H9 (cell line): ENCODE data around the gene CAMTA1. TPM values are rescaled to one million over a fixed set of nuclear protein-coding genes. Genes with fewer than 3 reads are reported as not detected.
A peak's percentile ranks its signal among the peaks of the same experiment; 100 is the strongest.

ENCODE experiments used
- DNase-seq: peaks from one replicate; pipeline ENCODE4 v3.0.0-alpha.2; 2017
- H2AFZ ChIP-seq: one replicate; pipeline ENCODE4 v1.6.1; 2013; ENCODE audit warnings: mild to moderate bottlenecking, low read length, control low read depth, moderate library complexity
- H2AK5ac ChIP-seq: 2 replicates; pipeline ENCODE4 v1.6.1; 2013; ENCODE audit warnings: low read length, control low read depth, mixed read lengths; ENCODE audit not compliant: insufficient read length
- H2BK120ac ChIP-seq: one replicate; pipeline ENCODE4 v1.6.1; 2013; ENCODE audit warnings: low read depth, mild to moderate bottlenecking, low read length, control low read depth, inconsistent platforms; ENCODE audit not compliant: poor library complexity, severe bottlenecking
- H2BK12ac ChIP-seq: 2 replicates; pipeline ENCODE4 v1.6.1; 2013; ENCODE audit warnings: low read length, control low read depth, mixed read lengths, low read depth; ENCODE audit not compliant: insufficient read length
- H2BK15ac ChIP-seq: 2 replicates; pipeline ENCODE4 v1.6.1; 2013; ENCODE audit warnings: low read depth, low read length, control low read depth
- H2BK20ac ChIP-seq: one replicate; pipeline ENCODE4 v1.6.1; 2013; ENCODE audit warnings: low read depth, mild to moderate bottlenecking, low read length, control low read depth, inconsistent platforms; ENCODE audit not compliant: poor library complexity, severe bottlenecking
- H2BK5ac ChIP-seq: 2 replicates; pipeline ENCODE4 v1.6.1; 2013; ENCODE audit warnings: low read length, control low read depth, mixed read lengths; ENCODE audit not compliant: insufficient read length
- H3K14ac ChIP-seq: 2 replicates; pipeline ENCODE4 v1.6.1; 2013; ENCODE audit warnings: low read length, control low read depth; ENCODE audit not compliant: insufficient read depth
- H3K18ac ChIP-seq: 2 replicates; pipeline ENCODE4 v1.6.1; 2013; ENCODE audit warnings: low read depth, mild to moderate bottlenecking, mixed read lengths, low read length, control low read depth; ENCODE audit not compliant: insufficient read length
- H3K23ac ChIP-seq: 2 replicates; pipeline ENCODE4 v1.6.1; 2013; ENCODE audit warnings: low read length, control low read depth, mixed read lengths, low read depth; ENCODE audit not compliant: insufficient read length
- H3K23me2 ChIP-seq: 2 replicates; pipeline ENCODE4 v1.6.1; 2013; ENCODE audit warnings: low read depth, mild to moderate bottlenecking, mixed read lengths, low read length, control low read depth; ENCODE audit not compliant: insufficient read length, poor library complexity, severe bottlenecking
- H3K27ac ChIP-seq: 2 replicates; pipeline ENCODE4 v1.5.1; 2013; ENCODE audit warnings: low read length, control low read depth, mixed read lengths, low read depth; ENCODE audit not compliant: insufficient read length
- H3K27me3 ChIP-seq: 2 replicates; pipeline ENCODE4 v1.6.1; 2013; ENCODE audit warnings: low read length, control low read depth, inconsistent platforms; ENCODE audit not compliant: insufficient read depth
- H3K4ac ChIP-seq: 2 replicates; pipeline ENCODE4 v1.6.1; 2013; ENCODE audit warnings: low read depth, mild to moderate bottlenecking, control low read depth, inconsistent platforms, low read length, moderate library complexity
- H3K4me1 ChIP-seq: 2 replicates; pipeline ENCODE4 v1.6.1; 2013; ENCODE audit warnings: low read length, control low read depth, inconsistent platforms; ENCODE audit not compliant: insufficient read depth
- H3K4me2 ChIP-seq: 2 replicates; pipeline ENCODE4 v1.6.1; 2013; ENCODE audit warnings: low read length, control low read depth, mixed read lengths; ENCODE audit not compliant: insufficient read length, insufficient read depth
- H3K56ac ChIP-seq: 2 replicates; pipeline ENCODE4 v1.6.1; 2013; ENCODE audit warnings: low read depth, mild to moderate bottlenecking, mixed read lengths, low read length, control low read depth; ENCODE audit not compliant: insufficient read length
- H3K79me1 ChIP-seq: 2 replicates; pipeline ENCODE4 v1.6.1; 2013; ENCODE audit warnings: low read depth, mild to moderate bottlenecking, moderate library complexity, low read length, control low read depth, inconsistent platforms; ENCODE audit not compliant: insufficient read depth, poor library complexity, severe bottlenecking
- H3K79me2 ChIP-seq: 2 replicates; pipeline ENCODE4 v1.6.1; 2013; ENCODE audit warnings: low read length, control low read depth, inconsistent platforms; ENCODE audit not compliant: insufficient read depth
- H3K9ac ChIP-seq: 2 replicates; pipeline ENCODE4 v1.6.1; 2013; ENCODE audit warnings: low read length, control low read depth, mixed read lengths; ENCODE audit not compliant: insufficient read length; ENCODE audit errors: extremely low read depth
- H3K9me3 ChIP-seq: one replicate; pipeline ENCODE4 v1.6.1; 2013; ENCODE audit warnings: low read depth, low read length, inconsistent platforms; ENCODE audit not compliant: control insufficient read depth
- H3T11ph ChIP-seq: one replicate; pipeline ENCODE4 v1.6.1; 2013; ENCODE audit warnings: mild to moderate bottlenecking, low read length, control low read depth, inconsistent platforms
- H4K20me1 ChIP-seq: one replicate; pipeline ENCODE4 v1.6.1; 2013; ENCODE audit not compliant: control insufficient read depth, insufficient read length, insufficient read depth
- H4K5ac ChIP-seq: 2 replicates; pipeline ENCODE4 v1.6.1; 2013; ENCODE audit warnings: low read depth, mild to moderate bottlenecking, mixed read lengths, low read length, control low read depth; ENCODE audit not compliant: insufficient read length
- H4K8ac ChIP-seq: replicated peaks from 2 replicates; pipeline ENCODE4 v1.6.1; 2013; ENCODE audit warnings: low read length, control low read depth, mixed read lengths, low read depth; ENCODE audit not compliant: insufficient read length
- H4K91ac ChIP-seq: 2 replicates; pipeline ENCODE4 v1.6.1; 2013; ENCODE audit warnings: low read depth, mild to moderate bottlenecking, moderate library complexity, mixed read lengths, low read length, control low read depth; ENCODE audit not compliant: insufficient read length
- H3K27ac Mint-ChIP-seq, 3 experiments: 2 replicates in 2 of 3; 3 replicates in 1 of 3; pipeline ENCODE4 v1.8.0; 2020 to 2021; ENCODE audit warnings: mixed read lengths in 3 of 3, mild to moderate bottlenecking in 1 of 3, moderate library complexity in 1 of 3
- H3K27me3 Mint-ChIP-seq: 2 replicates; pipeline ENCODE4 v1.8.0; 2021; ENCODE audit warnings: low read depth, mild to moderate bottlenecking, moderate library complexity, mixed read lengths
- H3K36me3 Mint-ChIP-seq, 3 experiments: 2 replicates in 2 of 3; 3 replicates in 1 of 3; pipeline ENCODE4 v1.8.0; 2020 to 2021; ENCODE audit warnings: low read depth in 3 of 3, mixed read lengths in 3 of 3; ENCODE audit not compliant: insufficient read depth in 1 of 3
- H3K4me1 Mint-ChIP-seq, 2 experiments: 2 replicates each; pipeline ENCODE4 v1.8.0; 2020; ENCODE audit warnings: mixed read lengths in 2 of 2
- H3K4me3 Mint-ChIP-seq, 2 experiments: 2 replicates in 1 of 2; 3 replicates in 1 of 2; pipeline ENCODE4 v1.8.0; 2020 to 2021; ENCODE audit warnings: mild to moderate bottlenecking in 2 of 2, mixed read lengths in 2 of 2, moderate library complexity in 1 of 2
- H3K9me3 Mint-ChIP-seq, 2 experiments: 2 replicates in 1 of 2; 3 replicates in 1 of 2; pipeline ENCODE4 v1.8.0; 2020; ENCODE audit warnings: mild to moderate bottlenecking in 2 of 2, mixed read lengths in 2 of 2, moderate library complexity in 1 of 2
- CTCF ChIP-seq: fragments of 200-600 bp; sonication (generic); conservative IDR thresholded peaks from 3 replicates; pipeline ENCODE4 v1.8.0; 2021; ENCODE audit warnings: antibody characterized with exemption, mild to moderate bottlenecking
- WGBS: extraction: QIAGEN DNeasy Blood & Tissue Kit; methylation state at CpG from one replicate; pipeline ENCODE4 v1.1.7; 2013; ENCODE audit warnings: missing lambda C conversion rate, low lambda C conversion rate, mixed read lengths; ENCODE audit not compliant: insufficient read length; ENCODE audit errors: extremely low coverage; 5-methylcytosine and 5-hydroxymethylcytosine counted together
- total RNA-seq: library from RNA; stranded (reverse); gene quantifications from 2 replicates; pipeline ENCODE4 v1.2.1, GENCODE V29; 2021

CAMTA1 gene
- total RNA-seq, 1 experiment from 2014 or later, result 115 TPM

DNA sequence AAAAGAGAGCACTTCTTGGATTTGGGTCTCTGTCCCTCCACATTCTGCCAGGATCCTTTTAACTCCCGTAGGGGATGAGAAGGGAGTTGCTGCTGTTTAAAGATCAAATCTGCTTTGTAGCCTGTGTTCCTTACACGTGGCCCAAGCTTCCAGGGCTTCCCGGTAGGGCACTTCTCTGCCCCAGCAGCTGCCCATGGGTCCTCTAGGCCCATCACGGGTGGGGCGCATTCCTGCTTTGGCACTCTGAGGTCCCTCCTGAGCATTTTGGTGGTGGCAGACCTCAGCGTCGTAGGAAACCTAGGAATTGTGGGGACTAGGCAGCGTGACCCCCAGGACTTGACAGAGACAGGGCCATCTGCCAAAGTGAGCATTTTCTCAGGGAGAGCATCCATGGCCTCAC lies 565.5 kb downstream of the CAMTA1 start:
- H2AFZ ChIP-seq, result no peak overlapping the region
- no peak for DNase-seq
- H4K5ac ChIP-seq, result no peak overlapping the region
- H2BK5ac ChIP-seq, result no peak overlapping the region
- H3K27ac ChIP-seq, result no peak overlapping the region
- H4K8ac ChIP-seq, result no peak overlapping the region
- H2BK20ac ChIP-seq, result no peak overlapping the region
- no peaks in the 10 kb centered on the region for H3K36me3 Mint-ChIP-seq
- no peaks in the 10 kb centered on the region for H3K27me3 Mint-ChIP-seq
- H3K9me3 ChIP-seq, result no peaks in the 10 kb centered on the region
- H2BK120ac ChIP-seq, result no peak overlapping the region
- H3T11ph ChIP-seq, result no peak overlapping the region
- no peak overlapping the region for H3K14ac ChIP-seq
- H3K79me2 ChIP-seq, result no peaks in the 10 kb centered on the region
- no peak overlapping the region for H2BK15ac ChIP-seq
- H3K23me2 ChIP-seq, result no peaks in the 10 kb centered on the region
- no peak overlapping the region for H3K18ac ChIP-seq
- H3K9ac ChIP-seq, result no peak overlapping the region
- no CpG with 5 or more reads among the region's 8 CpGs for WGBS
- H3K27ac Mint-ChIP-seq, result peak overlapping the region in 1 of 3 experiments; percentile 23; a peak in 2 of 7 replicates
- no peaks in the 10 kb centered on the region for H4K20me1 ChIP-seq
- no peaks in the 10 kb centered on the region for H3K27me3 ChIP-seq
- no peak overlapping the region for H3K4ac ChIP-seq
- no peak overlapping the region for H3K23ac ChIP-seq
- no peak overlapping the region for H2AK5ac ChIP-seq
- H3K4me2 ChIP-seq, result no peak overlapping the region
- peaks cover 4 to 8% of the 10 kb centered on the region in 2 experiments for H3K4me1 Mint-ChIP-seq
- no peak overlapping the region for H3K56ac ChIP-seq
- H4K91ac ChIP-seq, result no peak overlapping the region
- no peaks in the 10 kb centered on the region for H3K4me1 ChIP-seq
- no peak for TF ChIP-seq CTCF
- no peak overlapping the region for H3K4me3 Mint-ChIP-seq
- no peaks in the 10 kb centered on the region; a peak in 1 of 5 replicates for H3K9me3 Mint-ChIP-seq
- no peak overlapping the region for H2BK12ac ChIP-seq
- H3K79me1 ChIP-seq, result no peaks in the 10 kb centered on the region
